Large intestine (tissue), 3 donors: ENCODE data around the gene TROAP. TPM values are rescaled to one million over a fixed set of nuclear protein-coding genes. Genes with fewer than 3 reads are reported as not detected.

Experiments used
- DNase-seq, 2 donors: peaks; one replicate each; pipeline versions ENCODE4 v3.0.0 to v3.0.0-alpha.2; 2013
- H3K27ac ChIP-seq: one replicate; pipeline ENCODE4 v1.5.1; 2013; ENCODE audit warnings: low read length
- H3K27me3 ChIP-seq: 2 replicates; pipeline ENCODE4 v1.6.1; 2013; ENCODE audit warnings: low read length; ENCODE audit not compliant: control insufficient read depth, insufficient read depth
- H3K36me3 ChIP-seq: 2 replicates; pipeline ENCODE4 v1.6.1; 2013; ENCODE audit warnings: low read length; ENCODE audit not compliant: control insufficient read depth, insufficient read depth
- H3K4me1 ChIP-seq: one replicate; pipeline ENCODE4 v1.6.1; 2013; ENCODE audit warnings: low read length; ENCODE audit not compliant: control insufficient read depth, insufficient read depth
- H3K4me3 ChIP-seq: one replicate; pipeline ENCODE4 v1.5.1; 2013; ENCODE audit warnings: low read length
- H3K9me3 ChIP-seq: one replicate; pipeline ENCODE4 v1.6.1; 2013; ENCODE audit warnings: mild to moderate bottlenecking, low read depth, low read length, moderate library complexity; ENCODE audit not compliant: control insufficient read depth
- WGBS: methylation state at CpG from one replicate; pipeline ENCODE4 v1.1.5; 2013; ENCODE audit warnings: low lambda C conversion rate; ENCODE audit not compliant: insufficient coverage; 5-methylcytosine and 5-hydroxymethylcytosine counted together
- polyA plus RNA-seq: library from polyadenylated mRNA; unstranded; fragments of 120-200 nt; gene quantifications from one replicate; pipeline ENCODE4 v1.2.1, GENCODE V29; 2013

Gene TROAP
- polyA plus RNA-seq, 1 donor: 15.8 TPM

DNA sequence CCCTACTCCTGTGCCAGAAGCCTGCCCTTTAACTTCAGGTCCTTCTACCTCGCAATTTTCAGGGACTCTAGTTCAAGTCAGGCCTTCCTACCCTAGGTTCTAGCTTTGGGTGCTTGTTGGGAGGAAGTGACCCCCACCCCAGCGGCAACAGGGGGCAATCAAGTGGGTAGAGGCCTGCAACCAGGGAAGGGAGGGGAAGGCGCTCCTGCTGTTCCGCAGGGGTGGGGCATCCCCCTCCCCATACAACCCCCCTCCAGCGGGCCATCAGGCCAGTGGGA, 28.3 kb upstream of the TROAP start:
- peak overlapping the region; percentile 24 for H3K27ac ChIP-seq
- H3K4me1 ChIP-seq: peaks cover 18% of the 10 kb centered on the region
- no peak overlapping the region for H3K4me3 ChIP-seq
- peaks cover 76% of the 10 kb centered on the region for H3K27me3 ChIP-seq
- WGBS: no CpG with 5 or more reads among the region's 5 CpGs
- no peaks in the 10 kb centered on the region for H3K36me3 ChIP-seq
- H3K9me3 ChIP-seq: peaks cover 20% of the 10 kb centered on the region
- peak in 1 of 2 donors; percentile 24 for DNase-seq

DNA sequence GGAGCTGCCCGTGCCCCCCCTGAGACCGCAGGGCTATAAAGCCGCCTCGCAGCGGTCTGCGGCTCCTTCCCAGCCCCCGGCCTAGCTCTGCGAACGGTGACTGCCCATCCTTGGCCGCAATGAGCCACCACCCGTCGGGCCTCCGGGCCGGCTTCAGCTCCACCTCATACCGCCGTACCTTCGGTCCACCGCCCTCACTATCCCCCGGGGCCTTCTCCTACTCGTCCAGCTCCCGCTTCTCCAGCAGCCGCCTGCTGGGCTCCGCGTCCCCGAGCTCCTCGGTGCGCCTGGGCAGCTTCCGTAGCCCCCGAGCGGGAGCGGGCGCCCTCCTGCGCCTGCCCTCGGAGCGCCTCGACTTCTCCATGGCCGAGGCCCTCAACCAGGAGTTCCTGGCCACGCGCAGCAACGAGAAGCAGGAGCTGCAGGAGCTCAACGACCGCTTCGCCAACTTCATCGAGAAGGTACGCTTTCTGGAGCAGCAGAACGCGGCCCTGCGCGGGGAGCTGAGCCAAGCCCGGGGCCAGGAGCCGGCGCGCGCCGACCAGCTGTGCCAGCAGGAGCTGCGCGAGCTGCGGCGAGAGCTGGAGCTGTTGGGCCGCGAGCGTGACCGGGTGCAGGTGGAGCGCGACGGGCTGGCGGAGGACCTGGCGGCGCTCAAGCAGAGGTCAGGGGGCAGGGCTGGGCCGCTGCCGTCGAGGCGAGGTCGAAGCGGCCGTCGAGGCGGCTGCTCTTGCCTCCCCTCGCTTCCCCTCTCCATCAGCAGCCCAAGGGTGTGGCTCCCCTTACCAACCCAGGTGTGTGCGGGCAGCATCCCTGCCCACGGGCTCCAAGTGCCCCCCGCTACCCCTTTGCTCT, 27.7 kb upstream of the TROAP start, which contains the start of gene PRPH:
PRPH (plus strand) TSS at position 66 of the 855 bp plus-strand sequence; CDS start at position 120, 54 bp downstream.
- Histone ChIP-seq H3K27ac (peak within 1 kb of the TSS; percentile 24), H3K4me1 (peaks cover 18% of the 10 kb centered on the region), H3K36me3 (no peaks in the 10 kb centered on the region), H3K27me3 (peaks cover 76% of the 10 kb centered on the region), H3K4me3 (peak within 1 kb of the TSS; percentile 24), H3K9me3 (peaks cover 20% of the 10 kb centered on the region)
- DNase-seq: peak in 1 of 2 donors; percentile 34
- WGBS: no CpG with 5 or more reads among the region's 82 CpGs

DNA sequence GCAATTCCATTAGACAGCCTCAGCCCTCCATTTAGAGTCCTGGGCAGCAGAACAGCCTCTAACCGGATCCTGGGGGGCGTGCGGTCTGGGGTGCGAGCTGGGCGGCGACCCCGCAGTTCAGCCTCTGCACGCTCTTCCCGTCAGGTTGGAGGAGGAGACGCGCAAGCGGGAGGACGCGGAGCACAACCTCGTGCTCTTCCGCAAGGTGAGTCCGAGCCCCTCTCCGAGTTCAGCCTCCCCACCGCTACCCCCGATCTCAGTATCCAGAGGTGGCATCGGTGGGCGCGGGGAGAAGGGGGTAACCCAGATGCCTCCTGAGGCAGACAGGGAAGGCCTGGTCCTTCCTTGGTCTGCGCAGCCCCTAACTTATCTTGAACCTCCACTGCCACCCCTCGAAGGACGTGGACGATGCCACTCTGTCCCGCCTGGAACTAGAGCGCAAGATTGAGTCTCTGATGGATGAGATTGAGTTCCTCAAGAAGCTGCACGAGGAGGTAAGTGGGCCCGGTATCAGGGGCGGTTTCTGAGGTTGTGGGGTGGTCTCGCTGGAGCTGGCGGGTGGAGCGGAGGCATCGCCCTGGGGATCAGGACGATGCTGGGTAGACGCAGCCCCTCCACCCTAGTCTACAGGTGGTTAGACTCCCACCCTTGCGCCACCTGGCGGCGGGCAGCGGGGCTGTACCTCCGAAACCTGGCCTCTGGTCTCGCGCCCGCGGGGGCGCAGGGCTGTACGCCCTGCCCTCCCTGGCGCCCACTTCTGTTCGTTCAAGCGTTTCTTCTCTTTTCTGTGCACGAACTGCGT, 26.8 kb upstream of the TROAP start:
- H3K27ac ChIP-seq: no peak overlapping the region
- no CpG with 5 or more reads among the region's 54 CpGs for WGBS
- H3K36me3 ChIP-seq: no peaks in the 10 kb centered on the region
- H3K4me1 ChIP-seq: peaks cover 18% of the 10 kb centered on the region
- peak; percentile 44 to 57 for DNase-seq
- peaks cover 20% of the 10 kb centered on the region for H3K9me3 ChIP-seq
- peak overlapping the region; percentile 32 for H3K4me3 ChIP-seq
- peaks cover 71% of the 10 kb centered on the region for H3K27me3 ChIP-seq

DNA sequence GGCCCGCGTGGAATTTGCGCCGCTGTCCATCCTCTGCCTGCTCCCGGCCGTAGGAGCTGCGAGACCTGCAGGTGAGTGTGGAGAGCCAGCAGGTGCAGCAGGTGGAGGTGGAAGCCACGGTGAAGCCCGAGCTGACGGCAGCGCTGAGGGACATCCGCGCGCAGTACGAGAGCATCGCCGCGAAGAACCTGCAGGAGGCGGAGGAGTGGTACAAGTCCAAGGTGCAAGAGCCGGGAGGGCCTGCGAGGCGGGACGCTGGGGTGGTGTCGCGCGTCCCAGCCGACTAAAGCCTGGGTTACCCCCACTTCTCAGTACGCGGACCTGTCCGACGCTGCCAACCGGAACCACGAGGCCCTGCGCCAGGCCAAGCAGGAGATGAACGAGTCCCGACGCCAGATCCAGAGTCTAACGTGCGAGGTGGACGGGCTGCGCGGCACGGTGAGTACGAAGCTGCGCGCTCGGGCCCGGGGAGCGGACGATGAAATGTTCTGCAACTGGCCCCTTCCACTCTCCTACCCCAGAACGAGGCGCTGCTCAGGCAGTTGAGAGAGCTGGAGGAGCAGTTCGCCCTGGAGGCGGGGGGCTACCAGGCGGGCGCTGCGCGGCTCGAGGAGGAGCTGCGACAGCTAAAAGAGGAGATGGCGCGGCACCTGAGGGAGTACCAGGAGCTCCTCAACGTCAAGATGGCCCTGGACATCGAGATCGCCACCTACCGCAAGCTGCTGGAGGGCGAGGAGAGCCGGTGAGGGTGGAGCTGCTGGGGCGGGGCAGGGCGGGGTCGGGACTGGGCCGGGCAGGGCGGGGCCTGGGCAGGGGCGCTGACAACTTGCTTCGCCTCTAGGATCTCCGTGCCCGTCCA, 26.0 kb upstream of the TROAP start:
- H3K27ac ChIP-seq: no peak overlapping the region
- peak overlapping the region; percentile 32 for H3K4me3 ChIP-seq
- H3K9me3 ChIP-seq: peaks cover 20% of the 10 kb centered on the region
- H3K27me3 ChIP-seq: peaks cover 71% of the 10 kb centered on the region
- WGBS: 0% methylated on average over 5 of the region's 77 CpGs
- DNase-seq: peak; percentile 23 to 54
- H3K36me3 ChIP-seq: no peaks in the 10 kb centered on the region
- H3K4me1 ChIP-seq: peaks cover 18% of the 10 kb centered on the region

DNA sequence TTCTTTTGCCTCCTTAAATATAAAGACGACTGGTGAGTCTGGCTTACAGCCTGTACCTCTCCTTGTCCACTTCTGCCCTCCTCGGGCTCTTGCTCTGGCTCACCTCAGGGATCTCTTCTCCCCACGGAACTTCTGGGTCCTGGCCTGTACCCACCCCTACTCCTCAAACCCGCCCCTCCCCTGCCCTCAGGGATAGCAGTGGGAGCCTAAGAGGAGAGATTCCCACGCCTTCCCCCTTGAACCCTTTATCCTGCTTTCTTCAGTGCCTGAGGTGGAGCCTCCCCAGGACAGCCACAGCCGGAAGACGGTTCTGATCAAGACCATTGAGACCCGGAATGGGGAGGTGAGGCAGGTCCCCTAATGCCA, 25.4 kb upstream of the TROAP start:
- no CpG with 5 or more reads among the region's 8 CpGs for WGBS
- Histone ChIP-seq H3K9me3 (peaks cover 20% of the 10 kb centered on the region), H3K27me3 (peaks cover 71% of the 10 kb centered on the region), H3K36me3 (no peaks in the 10 kb centered on the region), H3K4me3 (no peak overlapping the region), H3K27ac (no peak overlapping the region), H3K4me1 (peaks cover 18% of the 10 kb centered on the region)
- DNase-seq: no peak

DNA sequence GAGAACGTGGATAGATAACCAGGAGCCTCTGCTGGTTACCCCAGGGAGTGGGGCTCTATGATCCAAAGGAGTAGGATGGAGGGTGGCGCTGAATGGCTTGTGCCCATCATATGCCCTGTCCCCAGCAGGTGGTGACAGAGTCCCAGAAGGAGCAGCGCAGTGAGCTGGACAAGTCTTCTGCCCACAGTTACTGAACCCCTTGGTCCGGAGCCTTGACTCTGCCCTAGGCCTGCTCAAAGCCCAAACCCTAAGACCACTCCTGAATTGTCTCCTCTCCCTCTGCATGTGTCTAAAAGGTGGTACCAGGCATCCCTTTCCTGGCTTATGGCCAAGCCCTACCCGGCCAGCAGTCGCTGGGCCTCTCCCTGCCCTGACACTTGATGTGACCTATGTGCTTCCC, 24.9 kb upstream of the TROAP start:
- Histone ChIP-seq H3K4me1 (peaks cover 18% of the 10 kb centered on the region), H3K27me3 (peaks cover 71% of the 10 kb centered on the region), H3K27ac (no peak overlapping the region), H3K36me3 (no peaks in the 10 kb centered on the region), H3K9me3 (peaks cover 20% of the 10 kb centered on the region), H3K4me3 (no peak overlapping the region)
- no peak for DNase-seq
- WGBS: 29% methylated on average over 1 of the region's 6 CpGs

DNA sequence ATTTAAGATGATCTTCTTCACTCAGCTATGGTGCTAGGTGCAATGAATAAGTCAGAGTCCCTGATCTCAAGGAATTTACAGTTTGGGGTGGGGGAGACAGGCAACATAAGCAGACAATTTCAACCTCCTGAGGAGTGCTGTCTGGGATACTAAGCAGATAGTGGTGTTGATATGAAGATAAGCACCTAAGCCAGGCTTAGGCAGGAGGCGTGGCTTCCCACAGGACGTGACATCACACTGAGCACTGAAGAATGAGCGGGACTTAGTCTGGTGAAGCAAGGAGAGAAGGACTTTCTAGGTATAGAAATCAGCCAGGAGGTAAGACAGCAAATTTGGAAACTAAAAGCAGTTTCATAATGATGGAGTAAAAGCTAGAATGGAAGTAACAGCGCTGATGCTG, 21.3 kb upstream of the TROAP start:
- Histone ChIP-seq H3K27me3 (peaks cover 49% of the 10 kb centered on the region), H3K4me3 (no peak overlapping the region), H3K9me3 (peaks cover 5% of the 10 kb centered on the region), H3K27ac (no peak overlapping the region), H3K4me1 (peaks cover 10% of the 10 kb centered on the region), H3K36me3 (no peaks in the 10 kb centered on the region)
- no peak for DNase-seq
- 53% methylated on average over 4 of the region's 4 CpGs for WGBS

DNA sequence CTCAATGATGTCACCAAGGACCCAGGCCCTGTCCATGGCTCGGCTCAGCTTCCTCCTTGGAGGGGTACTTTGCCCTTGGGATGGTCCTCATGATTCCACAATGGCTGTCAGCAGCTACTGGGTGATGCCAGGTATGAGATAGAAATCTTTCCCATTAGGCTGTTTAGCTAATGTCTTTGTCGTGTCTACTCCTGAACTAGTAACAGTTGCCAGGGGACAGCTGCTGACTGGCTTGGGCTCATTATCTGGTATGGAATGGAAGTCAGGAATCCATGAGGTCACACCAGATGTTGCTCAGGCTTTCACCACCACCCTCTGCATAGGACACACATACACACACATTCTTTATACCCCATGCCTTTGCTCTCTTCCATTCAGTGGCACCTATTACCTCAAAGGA, 18.9 kb upstream of the TROAP start:
- no CpG with 5 or more reads among the region's 2 CpGs for WGBS
- Histone ChIP-seq H3K36me3 (no peaks in the 10 kb centered on the region), H3K27me3 (peaks cover 26% of the 10 kb centered on the region), H3K9me3 (no peaks in the 10 kb centered on the region), H3K4me1 (no peaks in the 10 kb centered on the region), H3K4me3 (no peak overlapping the region), H3K27ac (no peak overlapping the region)
- no peak for DNase-seq

DNA sequence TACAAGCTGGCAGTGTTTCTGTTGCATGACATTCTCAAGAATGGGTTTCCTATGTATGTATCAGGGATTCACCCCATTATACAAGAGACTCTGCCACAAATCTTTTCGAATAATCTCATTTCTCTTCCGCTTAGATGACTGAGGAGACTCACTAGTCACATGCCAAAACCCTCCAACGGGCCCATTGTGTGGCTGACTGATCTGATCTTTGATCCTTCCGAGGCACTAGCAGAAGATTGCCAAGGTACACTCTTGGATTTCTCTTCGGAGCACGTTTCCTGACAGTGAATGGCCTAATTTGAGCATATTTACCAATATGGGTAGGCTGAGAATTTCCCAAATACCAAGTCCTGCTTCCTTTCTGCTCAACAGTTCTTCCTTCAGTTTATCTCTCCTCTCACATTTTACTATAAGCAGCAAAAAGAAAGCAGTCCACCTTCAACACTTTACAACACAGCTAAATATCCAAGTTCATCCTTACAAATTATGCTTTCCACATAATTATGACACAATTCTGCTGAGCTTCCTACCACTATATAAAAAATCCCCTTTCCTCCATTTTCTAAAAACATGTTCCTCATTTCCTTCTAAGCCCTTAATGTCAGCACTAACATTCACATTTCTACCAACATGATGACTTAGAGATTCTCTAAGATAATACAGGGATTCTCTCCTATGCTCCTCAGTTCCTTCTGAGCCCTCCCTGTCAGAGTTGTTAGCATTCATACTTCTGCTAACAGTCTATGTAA, 17.1 kb upstream of the TROAP start:
- Histone ChIP-seq H3K4me1 (no peaks in the 10 kb centered on the region), H3K4me3 (no peak overlapping the region), H3K27ac (no peak overlapping the region), H3K36me3 (no peaks in the 10 kb centered on the region), H3K9me3 (no peaks in the 10 kb centered on the region), H3K27me3 (peaks cover 30% of the 10 kb centered on the region)
- DNase-seq: no peak
- no CpG with 5 or more reads among the region's 6 CpGs for WGBS
